Kidney tubule cell (primary cell): ENCODE results near the gene LGR4.
A peak's percentile ranks its signal among the peaks of the same experiment; 100 is the strongest.
"Not testable (repeated sequence)": the region's sequence is repeated elsewhere in the genome, so short reads cannot be mapped to it uniquely, and the experiment has no call there.

Experiments used
- DNase-seq: peaks from one replicate; pipeline ENCODE4 v3.0.0-alpha.2; 2018; ENCODE audit warnings: low spot score

LGR4 gene

GRCh38 chr11:27347359-27348339, 124.9 kb downstream of the LGR4 start:
- DNase-seq: no peak

GRCh38 chr11:27339941-27340340, 132.6 kb downstream of the LGR4 start:
- DNase-seq: no peak

DNA sequence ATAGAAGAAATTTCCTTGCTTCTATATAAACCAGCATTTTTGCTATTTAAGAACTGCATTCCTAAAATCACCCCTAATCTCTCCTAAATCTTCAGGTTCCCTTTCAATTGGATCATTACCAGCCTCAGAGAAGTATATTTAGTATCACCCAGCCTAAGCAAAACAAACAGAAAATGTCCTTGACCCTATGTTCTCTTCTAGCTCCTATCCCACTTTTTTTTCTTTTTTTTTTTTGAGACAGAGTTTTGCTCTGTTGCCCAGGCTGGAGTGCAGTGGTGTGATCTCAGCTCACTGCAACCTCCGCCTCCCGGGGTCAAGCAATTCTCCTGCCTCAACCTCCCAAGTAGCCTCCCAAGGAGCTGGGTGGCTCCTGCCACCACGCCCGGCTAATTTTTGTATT, 137.8 kb downstream of the LGR4 start:
- not testable (repeated sequence) for DNase-seq

- DNase-seq: no peak
Observed at GRCh38 chr11:27331981-27332380, 140.6 kb downstream of the LGR4 start.

GRCh38 chr11:27330633-27331270, 141.8 kb downstream of the LGR4 start:
- DNase-seq: no peak

DNA sequence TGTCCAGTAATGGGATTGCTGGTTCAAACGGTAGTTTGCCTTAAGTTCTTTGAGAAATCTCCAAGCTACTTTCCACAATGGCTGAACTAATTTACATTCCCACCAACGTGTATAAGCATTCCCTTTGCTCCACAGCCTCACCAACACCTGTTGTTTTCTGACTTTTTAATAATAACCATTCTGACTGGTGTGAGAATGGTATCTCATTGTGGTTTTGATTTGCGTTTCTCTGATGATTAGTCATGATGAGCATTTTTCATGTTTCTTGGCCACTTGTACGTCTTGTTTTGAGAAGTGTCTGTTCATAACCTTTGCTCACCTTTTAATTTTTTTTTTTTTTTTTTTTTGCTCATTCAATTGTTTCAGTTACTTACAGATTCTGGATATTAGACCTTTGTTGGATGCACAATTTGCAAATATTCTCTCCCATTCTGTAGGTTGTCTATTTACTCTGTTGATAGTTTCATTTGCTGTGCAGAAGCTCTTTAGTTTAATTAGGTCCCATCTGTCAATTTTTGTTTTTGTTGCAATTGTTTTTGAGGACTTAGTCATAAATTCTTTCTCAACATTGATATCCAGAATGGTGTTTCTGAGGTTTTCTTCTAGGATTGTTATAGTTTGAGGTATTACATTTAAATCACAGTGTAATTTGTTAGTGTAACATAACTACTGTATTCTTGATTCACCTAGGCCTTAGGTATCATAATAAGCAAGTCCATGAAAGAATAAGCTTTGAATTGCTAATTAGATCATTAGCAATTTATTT, 142.5 kb downstream of the LGR4 start:
- DNase-seq: no peak

DNA sequence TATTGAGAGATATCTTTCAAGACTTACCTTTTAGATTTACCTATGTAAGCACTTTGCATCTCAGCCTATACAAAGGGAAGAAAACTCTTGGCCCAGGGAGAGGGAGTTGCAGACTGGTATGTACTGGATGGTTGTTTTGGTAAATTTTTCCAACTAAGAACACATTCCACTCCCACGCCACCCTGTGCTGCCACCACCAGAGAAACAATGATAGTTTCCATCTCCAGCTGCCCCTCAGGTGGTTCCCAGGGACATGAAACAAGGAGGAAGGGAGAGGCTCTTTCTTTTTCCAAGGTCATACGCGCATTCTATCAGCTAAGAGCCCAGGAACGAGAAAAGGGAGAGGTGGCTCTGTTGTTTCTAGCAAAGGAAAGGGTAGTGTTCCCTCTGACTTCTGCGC, 144.0 kb downstream of the LGR4 start:
- DNase-seq: no peak

DNA sequence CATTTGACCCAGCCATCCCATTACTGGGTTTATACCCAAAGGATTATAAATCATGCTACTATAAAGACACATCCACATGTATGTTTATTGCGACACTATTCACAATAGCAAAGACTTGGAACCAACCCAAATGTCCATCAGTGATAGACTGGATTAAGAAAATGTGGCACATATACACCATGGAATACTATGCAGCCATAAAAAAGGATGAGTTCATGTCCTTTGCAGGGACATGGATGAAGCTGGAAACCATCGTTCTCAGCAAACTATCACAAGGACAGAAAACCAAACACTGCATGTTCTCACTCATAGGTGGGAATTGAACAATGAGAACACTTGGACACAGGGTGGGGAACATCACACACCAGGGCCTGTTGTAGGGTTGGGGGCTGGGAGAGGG, 145.5 kb downstream of the LGR4 start:
- not testable (repeated sequence) for DNase-seq

GRCh38 chr11:27322196-27322595, 150.4 kb downstream of the LGR4 start:
- not testable (repeated sequence) for DNase-seq

DNA sequence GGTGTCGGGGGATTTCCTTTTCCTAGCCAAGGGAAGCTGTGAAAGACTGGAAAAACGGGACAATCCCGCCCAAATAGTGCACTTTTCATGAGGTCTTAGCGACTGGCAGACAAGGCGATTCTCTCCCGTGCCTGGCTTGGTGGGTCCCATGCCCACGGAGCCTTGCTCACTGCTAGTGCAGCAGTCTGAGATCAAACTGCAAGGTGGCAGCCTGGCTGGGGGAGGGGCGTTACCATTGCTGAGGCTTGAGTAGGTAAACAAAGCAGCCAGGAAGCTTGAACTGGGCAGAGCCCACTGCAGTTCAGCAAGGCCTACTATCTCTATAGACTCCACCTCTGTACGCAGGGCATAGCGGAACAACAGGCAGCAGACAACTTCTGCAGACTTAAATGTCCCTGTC, 151.2 kb downstream of the LGR4 start:
- DNase-seq: not testable (repeated sequence)

- DNase-seq: peak; percentile 93
Observed at GRCh38 chr11:27319072-27319471, 153.5 kb downstream of the LGR4 start.

GRCh38 chr11:27317751-27318150, 154.8 kb downstream of the LGR4 start:
- DNase-seq: peak; percentile 70
